Activated CD4-positive, CD25-positive, alpha-beta regulatory T cell treated with anti-CD3 and anti-CD28 coated beads, Interleukin-2, amount 50 U/mL, for 72 hours (primary cell): ENCODE data around the gene SLC35A5.
"Not testable (repeated sequence)": the region's sequence is repeated elsewhere in the genome, so short reads cannot be mapped to it uniquely, and the experiment has no call there.

Experiments used
- DNase-seq: peaks from one replicate; pipeline ENCODE4 v3.0.0; 2021

Gene SLC35A5, protein sequence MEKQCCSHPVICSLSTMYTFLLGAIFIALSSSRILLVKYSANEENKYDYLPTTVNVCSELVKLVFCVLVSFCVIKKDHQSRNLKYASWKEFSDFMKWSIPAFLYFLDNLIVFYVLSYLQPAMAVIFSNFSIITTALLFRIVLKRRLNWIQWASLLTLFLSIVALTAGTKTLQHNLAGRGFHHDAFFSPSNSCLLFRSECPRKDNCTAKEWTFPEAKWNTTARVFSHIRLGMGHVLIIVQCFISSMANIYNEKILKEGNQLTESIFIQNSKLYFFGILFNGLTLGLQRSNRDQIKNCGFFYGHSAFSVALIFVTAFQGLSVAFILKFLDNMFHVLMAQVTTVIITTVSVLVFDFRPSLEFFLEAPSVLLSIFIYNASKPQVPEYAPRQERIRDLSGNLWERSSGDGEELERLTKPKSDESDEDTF

DNA sequence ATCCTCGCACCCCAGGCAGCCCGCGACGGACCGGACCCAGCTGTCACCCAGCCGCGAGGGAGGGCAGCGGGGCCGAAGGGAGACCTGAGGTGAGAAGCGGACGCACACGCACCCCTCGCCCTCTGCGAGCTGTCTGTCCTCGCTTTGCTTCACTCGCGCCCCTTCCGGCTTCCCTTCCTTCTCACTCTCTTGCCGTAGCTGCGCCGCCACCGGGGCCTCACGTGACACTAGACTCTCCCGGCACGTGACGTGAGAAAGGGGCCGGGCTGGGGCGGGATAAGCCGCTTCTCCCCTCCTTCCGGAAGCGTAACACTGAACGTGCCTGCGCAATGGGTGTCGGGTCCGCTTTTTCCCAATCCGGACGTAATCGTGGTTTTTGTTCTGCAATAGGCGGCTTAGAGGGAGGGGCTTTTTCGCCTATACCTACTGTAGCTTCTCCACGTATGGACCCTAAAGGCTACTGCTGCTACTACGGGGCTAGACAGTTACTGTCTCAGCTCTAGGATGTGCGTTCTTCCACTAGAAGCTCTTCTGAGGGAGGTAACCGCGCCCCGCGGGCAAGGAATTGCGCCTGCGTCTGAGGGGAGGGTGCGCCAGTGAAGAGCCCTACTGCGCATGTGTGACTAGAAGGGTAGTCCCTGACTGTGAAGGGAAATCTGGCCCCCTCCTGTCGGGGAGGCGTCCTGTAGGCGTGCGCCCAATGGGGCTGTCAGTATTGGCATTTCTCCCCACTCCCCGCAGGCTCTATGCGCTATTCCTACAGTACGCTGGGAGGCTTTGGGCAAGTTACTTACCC lies at the start of gene SLC35A5, which contains the start of gene ATG3:
TSS of gene SLC35A5 (plus strand) at position 312 of the 796 bp plus-strand sequence. CDS start 1,359 bp downstream, outside the sequence.
TSS of gene ATG3 (minus strand) at position 229 of the 796 bp plus-strand sequence. CDS start 434 bp downstream, outside the sequence.
- peak; percentile 96 for DNase-seq

GRCh38 chr3:112512320-112512719 lies 49.5 kb upstream of the SLC35A5 start:
- no peak for DNase-seq

DNA sequence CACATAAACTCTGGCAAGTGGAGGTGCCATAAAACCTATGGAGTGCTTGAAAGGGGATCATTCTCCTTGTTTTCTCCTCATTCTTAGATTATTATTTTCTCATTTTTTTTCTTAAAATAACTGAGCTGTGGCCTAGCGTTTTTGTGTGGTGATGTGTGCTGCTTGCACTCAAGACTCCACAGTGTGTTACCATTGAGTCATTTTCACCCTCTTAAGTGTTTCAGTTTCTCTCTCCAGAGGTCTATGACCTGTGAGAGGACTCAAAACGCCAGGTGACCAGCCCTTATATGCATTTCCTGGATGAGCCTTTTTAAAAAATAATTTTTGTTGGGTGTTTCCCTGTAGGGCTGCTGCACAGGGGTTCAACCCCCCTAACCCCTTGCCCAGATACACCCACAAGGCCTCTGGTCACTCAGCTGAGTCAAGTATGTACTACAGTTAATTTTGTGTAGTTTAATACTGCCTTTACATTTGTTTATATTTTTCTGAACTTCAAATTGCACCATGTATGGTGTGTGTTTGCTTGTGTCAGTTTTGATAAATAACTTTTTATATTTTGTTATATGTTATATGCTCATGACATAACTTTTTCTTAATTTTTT lies 47.2 kb upstream of the SLC35A5 start:
- no peak for DNase-seq

DNA sequence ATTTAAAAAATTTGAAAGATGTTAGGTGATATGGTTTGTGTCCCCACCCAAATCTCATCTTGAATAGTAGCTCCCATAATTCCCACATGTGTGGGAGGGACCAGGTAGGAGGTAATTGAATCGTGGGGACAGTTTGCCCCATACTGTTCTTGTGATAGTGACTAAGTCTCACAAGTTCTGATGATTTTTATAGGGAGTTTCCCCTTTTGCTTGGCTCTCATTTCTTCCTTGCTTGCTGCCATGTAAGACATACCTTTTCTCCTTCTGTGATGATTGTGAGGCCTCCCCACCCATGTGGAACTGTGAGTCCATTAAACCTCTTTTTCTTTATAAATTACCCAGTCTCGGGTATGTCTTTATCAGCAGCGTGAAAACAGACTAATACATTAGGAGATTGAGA lies 42.9 kb upstream of the SLC35A5 start:
- not testable (repeated sequence) for DNase-seq

DNA sequence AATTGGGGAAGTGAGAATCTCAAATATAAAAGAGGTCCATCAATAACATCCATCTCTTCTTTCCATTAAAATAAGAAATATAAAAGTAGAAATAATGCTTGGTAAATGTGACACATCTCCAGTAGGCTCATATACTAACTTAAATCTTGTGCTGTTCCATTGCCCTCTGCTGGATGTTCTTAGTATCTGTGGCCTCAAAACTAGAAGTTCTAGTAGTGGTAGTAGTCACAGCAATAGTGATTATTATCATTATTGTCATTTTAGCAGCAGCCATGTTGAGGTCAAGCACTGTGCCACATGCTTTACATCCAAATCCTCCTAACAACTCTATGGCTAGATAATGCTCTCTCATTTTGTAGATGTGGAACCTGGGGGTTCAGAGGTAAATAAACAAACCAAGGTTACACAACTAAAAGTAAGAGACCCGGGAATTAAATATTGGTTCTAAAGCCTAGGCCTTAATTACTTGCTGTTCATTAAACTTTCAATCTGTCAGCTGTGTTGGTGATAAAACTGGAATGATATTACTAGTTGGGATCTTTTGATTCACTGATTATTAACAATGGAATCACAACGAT lies 42.3 kb upstream of the SLC35A5 start:
- no peak for DNase-seq

DNA sequence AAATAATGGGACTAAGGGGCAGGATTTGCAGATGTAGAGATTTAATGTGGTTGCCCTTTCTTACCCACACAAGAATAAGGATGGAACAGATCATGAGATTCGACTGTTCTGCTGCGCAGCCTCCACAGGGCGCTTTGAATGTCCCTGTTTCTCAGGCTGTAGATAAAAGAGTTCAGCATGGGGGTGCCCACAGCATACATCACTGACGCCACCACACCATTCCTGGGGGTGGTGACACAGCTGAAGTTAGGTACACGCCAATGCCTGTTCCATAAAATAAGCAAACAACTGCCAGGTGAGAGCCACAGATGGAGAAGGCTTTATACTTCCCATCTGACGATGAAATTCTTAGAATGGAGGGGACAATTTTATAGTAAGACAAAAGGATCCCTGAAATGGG lies 37.7 kb upstream of the SLC35A5 start:
- DNase-seq, result not testable (repeated sequence)

DNA sequence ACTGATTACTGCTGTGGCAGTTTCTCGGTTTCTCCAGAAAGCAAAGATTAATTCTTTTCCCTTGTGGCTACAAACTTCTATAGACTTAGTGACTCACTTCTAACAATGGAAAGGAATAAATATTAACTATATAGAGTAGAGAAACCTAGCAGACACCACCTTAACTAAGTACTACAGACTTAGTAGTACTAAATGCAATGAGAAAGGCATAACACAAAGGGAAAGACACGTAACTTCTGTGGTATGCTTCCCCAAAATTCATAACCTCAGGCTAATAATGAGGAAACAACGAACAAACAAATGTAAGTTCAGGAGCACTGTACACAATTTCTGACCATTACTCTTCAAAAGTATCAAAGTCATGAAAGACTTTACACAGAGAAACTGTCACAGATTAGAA lies 31.3 kb upstream of the SLC35A5 start:
- DNase-seq, result no peak

DNA sequence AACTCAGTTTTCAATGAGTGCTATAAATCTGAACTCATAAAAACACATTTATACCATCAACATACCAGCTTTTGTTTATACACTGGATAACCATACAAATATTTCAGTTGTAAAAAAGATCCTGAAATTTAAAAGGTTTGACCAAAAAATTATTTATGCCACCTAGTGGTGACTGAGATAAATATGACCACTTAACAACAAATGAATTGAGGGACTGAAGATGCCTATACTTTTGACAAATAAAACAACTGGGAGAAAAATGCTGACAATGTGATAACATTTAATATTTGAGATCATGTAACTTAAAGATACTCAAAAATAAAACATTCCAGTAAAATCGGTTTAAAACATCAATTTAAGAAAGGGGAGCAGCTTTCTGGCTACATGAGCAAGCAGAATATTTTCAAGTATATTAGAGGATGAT lies 30.5 kb upstream of the SLC35A5 start:
- no peak for DNase-seq

DNA sequence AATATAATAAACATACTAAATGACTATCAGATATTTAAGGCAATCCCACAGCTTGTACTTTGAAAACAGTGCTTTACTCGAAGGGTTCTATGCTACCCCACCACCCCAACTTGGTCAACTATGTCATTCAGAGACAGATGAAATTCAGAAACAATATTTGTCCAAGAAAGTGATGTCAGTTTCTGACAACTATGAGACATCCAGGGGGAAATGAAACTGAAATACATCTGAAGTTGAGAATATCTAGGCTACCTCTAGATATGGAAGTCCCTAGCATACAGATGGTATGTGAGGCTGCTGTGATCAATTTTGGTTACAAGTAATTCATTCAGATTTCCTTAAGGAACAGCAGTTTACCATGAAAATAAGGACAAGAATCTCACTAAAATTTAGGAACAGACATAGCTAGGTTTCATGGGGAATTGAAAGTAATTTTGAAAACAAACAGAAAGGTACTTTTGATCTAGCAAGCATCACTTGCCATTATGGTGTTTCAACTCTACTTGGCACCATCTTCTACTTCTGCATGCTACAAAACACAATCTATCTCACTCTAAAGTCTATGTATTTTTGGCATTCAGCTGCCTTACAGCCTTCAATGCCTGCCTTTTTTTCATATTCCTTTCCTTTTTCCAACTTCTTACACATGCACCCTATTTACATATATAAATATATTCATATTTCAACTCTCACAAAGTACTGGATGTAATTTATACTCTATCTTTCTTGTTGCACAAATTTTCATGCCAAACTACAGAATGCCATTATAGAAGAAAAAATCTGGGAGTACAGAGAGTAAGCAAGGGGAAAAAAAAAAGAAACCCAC lies 21.8 kb upstream of the SLC35A5 start:
- no peak for DNase-seq

GRCh38 chr3:112546216-112546759 lies 15.6 kb upstream of the SLC35A5 start:
- no peak for DNase-seq

GRCh38 chr3:112550859-112551258 lies 11.0 kb upstream of the SLC35A5 start:
- no peak for DNase-seq

DNA sequence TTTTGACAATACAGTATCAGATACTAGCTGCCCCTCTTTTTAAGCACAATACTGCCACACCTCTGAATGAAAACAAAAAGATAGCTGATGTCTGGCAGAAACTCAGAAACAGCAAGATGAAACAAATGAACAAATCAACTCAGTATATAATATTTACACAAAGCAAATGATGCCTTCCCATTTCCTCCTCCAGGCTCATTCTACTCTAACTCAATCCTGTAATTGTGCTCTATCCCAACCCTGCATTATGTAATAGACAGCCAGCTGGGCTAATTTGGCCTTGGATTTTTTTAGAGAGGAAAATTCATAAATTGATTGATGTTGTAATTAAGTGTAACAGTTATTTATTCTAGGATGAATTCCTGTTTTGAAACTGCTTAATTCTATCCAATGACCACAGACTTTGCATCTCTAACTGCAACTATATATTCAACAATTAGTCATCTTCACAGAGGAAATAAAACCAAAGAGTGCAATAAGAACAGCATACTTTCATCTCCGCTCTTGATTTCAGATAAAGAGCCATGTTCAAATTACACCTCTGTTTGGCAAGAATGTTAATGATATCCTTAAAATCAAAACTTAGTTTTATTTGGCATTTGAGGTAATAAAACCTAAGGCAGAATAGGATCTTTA lies 6.2 kb upstream of the SLC35A5 start:
- DNase-seq, result no peak

GRCh38 chr3:112557976-112558375 lies 3.9 kb upstream of the SLC35A5 start:
- DNase-seq, result no peak

DNA sequence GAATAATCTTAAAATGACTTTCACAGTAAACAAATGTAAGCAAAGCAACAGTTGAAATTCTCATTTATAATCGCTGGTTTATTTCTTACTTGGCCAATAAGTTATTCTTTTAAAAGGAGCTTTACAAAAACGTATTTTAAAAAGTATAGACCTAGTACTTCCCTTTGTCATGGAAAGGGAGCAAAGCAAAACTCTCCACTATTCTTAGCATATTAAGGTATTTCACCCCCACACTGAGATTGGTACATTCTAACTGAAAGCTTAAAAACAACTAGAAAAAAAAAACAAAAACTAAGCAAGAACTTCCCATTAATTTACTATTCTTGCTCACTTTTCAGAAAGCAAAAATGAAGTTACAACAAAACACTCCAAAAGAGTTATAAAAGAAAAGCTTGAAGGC lies 1.5 kb upstream of the SLC35A5 start:
- DNase-seq, result no peak

DNA sequence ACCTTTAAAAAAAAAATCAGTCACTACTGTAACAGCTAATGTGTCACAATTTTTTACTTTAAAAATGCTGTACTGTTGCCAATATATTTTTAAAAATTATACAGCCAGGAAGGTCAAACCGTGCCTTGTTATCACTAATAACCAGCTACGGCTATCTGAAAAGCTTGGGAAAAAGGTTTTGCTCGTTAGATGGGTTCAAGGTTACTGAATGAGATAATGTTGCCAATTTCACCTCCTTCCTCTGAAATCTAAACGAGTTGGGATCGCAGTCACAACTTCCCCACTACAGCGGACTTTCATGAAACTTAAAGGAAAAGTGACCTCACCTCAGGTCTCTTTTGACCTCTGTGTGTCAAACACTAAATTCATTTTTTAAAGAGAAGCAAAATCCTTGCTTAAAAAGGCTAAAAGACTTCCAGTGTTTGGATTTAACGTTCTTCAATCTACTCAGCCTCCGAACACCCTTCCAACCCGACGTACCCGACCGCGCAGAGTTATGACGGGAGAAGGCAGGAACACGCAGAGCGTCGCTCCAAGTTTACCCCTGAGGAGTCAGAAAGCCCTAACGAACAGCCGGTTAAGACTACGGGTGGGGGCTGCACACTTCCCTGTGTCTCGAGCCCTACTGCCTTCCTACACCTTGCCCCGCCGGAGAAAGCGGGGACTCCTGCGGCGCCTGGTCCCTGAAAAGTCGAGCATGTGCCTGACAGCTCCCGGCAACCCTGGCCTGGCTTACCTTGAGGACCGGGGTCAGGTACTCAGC lies 943 bp upstream of the SLC35A5 start:
- peak; percentile 66 for DNase-seq

GRCh38 chr3:112561484-112561733 lies 436 bp upstream of the SLC35A5 start:
- DNase-seq, result no peak

DNA sequence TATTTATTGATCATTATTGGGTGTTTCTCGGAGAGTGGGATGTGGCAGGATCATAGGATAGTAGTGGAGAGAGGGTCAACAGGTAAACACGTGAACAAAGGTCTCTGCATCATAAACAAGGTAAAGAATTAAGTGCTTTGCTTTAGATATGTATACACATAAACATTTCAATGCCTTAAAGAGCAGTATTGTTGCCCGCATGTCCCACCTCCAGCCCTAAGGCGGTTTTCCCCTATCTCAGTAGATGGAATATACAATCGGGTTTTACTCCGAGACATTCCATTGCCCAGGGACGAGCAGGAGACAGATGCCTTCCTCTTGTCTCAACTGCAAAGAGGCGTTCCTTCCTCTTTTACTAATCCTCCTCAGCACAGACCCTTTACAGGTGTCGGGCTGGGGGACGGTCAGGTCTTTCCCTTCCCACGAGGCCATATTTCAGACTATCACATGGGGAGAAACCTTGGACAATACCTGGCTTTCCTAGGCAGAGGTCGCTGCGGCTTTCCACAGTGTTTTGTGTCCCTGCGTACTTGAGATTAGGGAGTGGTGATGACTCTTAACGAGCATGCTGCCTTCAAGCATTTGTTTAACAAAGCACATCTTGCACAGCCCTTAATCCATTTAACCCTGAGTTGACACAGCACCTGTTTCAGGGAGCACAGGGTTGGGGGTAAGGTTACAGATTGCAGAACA lies 2.5 kb downstream of the SLC35A5 start:
- not testable (repeated sequence) for DNase-seq

DNA sequence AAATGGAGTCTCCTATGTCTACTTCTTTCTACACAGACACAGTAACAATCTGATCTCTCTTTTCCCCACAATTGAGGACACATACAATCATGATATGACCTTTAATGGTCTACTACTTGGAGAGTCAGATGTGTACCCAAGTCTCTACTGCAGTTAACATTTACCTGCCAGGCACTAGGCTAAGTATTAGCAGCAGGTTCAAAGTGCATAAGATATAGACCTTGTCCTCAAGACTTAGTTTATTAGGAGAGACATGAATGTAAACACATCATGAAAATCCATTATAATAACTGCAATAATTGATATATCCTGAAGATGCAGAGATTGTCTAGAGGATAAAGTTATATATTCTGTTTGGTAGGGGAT lies 3.1 kb downstream of the SLC35A5 start:
- no peak for DNase-seq

- DNase-seq, result no peak
Measured at GRCh38 chr3:112568642-112569041, 6.8 kb downstream of the SLC35A5 start.

GRCh38 chr3:112569265-112569664 lies 7.4 kb downstream of the SLC35A5 start:
- DNase-seq, result no peak
